CD4-positive, CD25-positive, alpha-beta regulatory T cell (primary cell): ENCODE measurements around the gene ANAPC4. TPM values are rescaled to one million over a fixed set of nuclear protein-coding genes. Genes with fewer than 3 reads are reported as not detected.

Source experiments
- ATAC-seq, 2 donors: fragments of 150-1000 bp; cut with Tn5 transposase; one replicate each; pipeline ENCODE4 v1.10.0; 2021; ENCODE audit warnings: low read depth in 2 of 2, moderate number of reproducible peaks in 2 of 2, moderate library complexity in 1 of 2
- DNase-seq, 3 donors: peaks; one replicate each; pipeline versions ENCODE4 v3.0.0 to v3.0.0-alpha.2; 2012 to 2022; ENCODE audit warnings: mixed read lengths in 1 of 3
- H3K27ac ChIP-seq: one replicate; pipeline ENCODE4 v1.7.0; 2013; ENCODE audit warnings: mild to moderate bottlenecking, low read length; ENCODE audit not compliant: insufficient read depth, poor library complexity, severe bottlenecking
- H3K27me3 ChIP-seq: one replicate; pipeline ENCODE4 v1.7.0; 2013; ENCODE audit warnings: low read length; ENCODE audit not compliant: control insufficient read depth, insufficient read depth
- H3K36me3 ChIP-seq: one replicate; pipeline ENCODE4 v1.7.0; 2013; ENCODE audit warnings: mild to moderate bottlenecking, low read length, moderate library complexity; ENCODE audit not compliant: control insufficient read depth, insufficient read depth
- H3K4me1 ChIP-seq: 2 replicates; pipeline ENCODE4 v1.7.0; 2013; ENCODE audit warnings: mild to moderate bottlenecking, low read length; ENCODE audit not compliant: insufficient read depth, control insufficient read depth, poor library complexity, severe bottlenecking
- H3K4me3 ChIP-seq: one replicate; pipeline ENCODE4 v1.7.0; 2013; ENCODE audit warnings: low read depth, mild to moderate bottlenecking, low read length, moderate library complexity
- H3K9me3 ChIP-seq, 2 experiments: 1 replicate in 1 of 2; 2 replicates in 1 of 2; pipeline ENCODE4 v1.7.0; 2013; ENCODE audit warnings: low read length in 2 of 2, mild to moderate bottlenecking in 1 of 2, moderate library complexity in 1 of 2; ENCODE audit not compliant: control insufficient read depth in 2 of 2
- H3K27ac Mint-ChIP-seq, 3 donors: one replicate each; pipeline ENCODE4 v1.8.0; 2020 to 2022; ENCODE audit warnings: mild to moderate bottlenecking in 3 of 3, mixed read lengths in 3 of 3, moderate library complexity in 2 of 3
- H3K27me3 Mint-ChIP-seq: one replicate; pipeline ENCODE4 v1.8.0; 2022; ENCODE audit warnings: mild to moderate bottlenecking, mixed read lengths
- H3K36me3 Mint-ChIP-seq: one replicate; pipeline ENCODE4 v1.8.0; 2020; ENCODE audit warnings: mixed read lengths
- H3K4me1 Mint-ChIP-seq, 4 donors: one replicate each; pipeline ENCODE4 v1.8.0; 2020 to 2022; ENCODE audit warnings: mixed read lengths in 4 of 4, mild to moderate bottlenecking in 1 of 4
- H3K4me3 Mint-ChIP-seq, 4 donors: one replicate each; pipeline ENCODE4 v1.8.0; 2020 to 2022; ENCODE audit warnings: mild to moderate bottlenecking in 4 of 4, mixed read lengths in 4 of 4, moderate library complexity in 3 of 4
- H3K9me3 Mint-ChIP-seq, 7 donors: one replicate each; pipeline ENCODE4 v1.8.0; 2020 to 2022; ENCODE audit warnings: mixed read lengths in 7 of 7, mild to moderate bottlenecking in 3 of 7, moderate library complexity in 2 of 7
- polyA plus RNA-seq, 4 donors: library from polyadenylated mRNA; unstranded; fragments of 300-500 nt; fragmentation: Illumina TruSeq; gene quantifications; one replicate each; pipeline ENCODE4 v1.2.3, GENCODE V29; 2021
- total RNA-seq: library from RNA; stranded (reverse); gene quantifications from one replicate; pipeline ENCODE4 v1.2.3, GENCODE V29; 2022

Gene ANAPC4
- total and polyA plus RNA-seq, 5 donors from 2014 or later, result 18.5 to 50.0 (median 23.6) TPM

GRCh38 chr4:25346913-25347312 lies 30.1 kb upstream of the ANAPC4 start:
- H3K4me1 ChIP-seq, result no peaks in the 10 kb centered on the region
- ATAC-seq (no peak), DNase-seq (no peak)
- no peak overlapping the region for H3K27ac ChIP-seq
- no peaks in the 10 kb centered on the region for H3K27me3 ChIP-seq
- Mint-ChIP-seq H3K4me1 (peaks cover 0 to 6% (median 1%) of the 10 kb centered on the region in 4 donors), H3K36me3 (peaks cover 21% of the 10 kb centered on the region), H3K9me3 (no peaks in the 10 kb centered on the region), H3K27me3 (no peaks in the 10 kb centered on the region), H3K4me3 (no peak overlapping the region), H3K27ac (peak overlapping the region in 1 of 3 donors; percentile 70)
- no peaks in the 10 kb centered on the region for H3K9me3 ChIP-seq
- peaks cover 10% of the 10 kb centered on the region for H3K36me3 ChIP-seq
- no peak overlapping the region for H3K4me3 ChIP-seq

GRCh38 chr4:25347473-25347872 lies 29.6 kb upstream of the ANAPC4 start:
- no peaks in the 10 kb centered on the region for H3K4me1 ChIP-seq
- Mint-ChIP-seq H3K36me3 (peaks cover 25% of the 10 kb centered on the region), H3K9me3 (no peaks in the 10 kb centered on the region), H3K4me1 (peaks cover 0 to 6% (median 1%) of the 10 kb centered on the region in 4 donors), H3K4me3 (no peak overlapping the region), H3K27me3 (no peaks in the 10 kb centered on the region), H3K27ac (no peak overlapping the region)
- no peaks in the 10 kb centered on the region for H3K9me3 ChIP-seq
- H3K27me3 ChIP-seq, result no peaks in the 10 kb centered on the region
- H3K27ac ChIP-seq, result no peak overlapping the region
- ATAC-seq (no peak), DNase-seq (no peak)
- no peak overlapping the region for H3K4me3 ChIP-seq
- peaks cover 10% of the 10 kb centered on the region for H3K36me3 ChIP-seq

- H3K27ac Mint-ChIP-seq, result no peak overlapping the region
- H3K36me3 Mint-ChIP-seq, result peaks cover 26% of the 10 kb centered on the region
- H3K4me1 Mint-ChIP-seq, result peaks cover 0 to 6% (median 1%) of the 10 kb centered on the region in 4 donors
- Histone ChIP-seq H3K4me3 (no peak overlapping the region), H3K36me3 (peaks cover 10% of the 10 kb centered on the region), H3K4me1 (no peaks in the 10 kb centered on the region), H3K27ac (no peak overlapping the region), H3K9me3 (no peaks in the 10 kb centered on the region), H3K27me3 (no peaks in the 10 kb centered on the region)
- no peak for ATAC-seq
- no peak overlapping the region for H3K4me3 Mint-ChIP-seq
- H3K9me3 Mint-ChIP-seq, result no peaks in the 10 kb centered on the region
- DNase-seq, result no peak
- H3K27me3 Mint-ChIP-seq, result no peaks in the 10 kb centered on the region
These were observed 29.1 kb upstream of the ANAPC4 start for GRCh38 chr4:25347971-25348370.

- Mint-ChIP-seq H3K27ac (no peak overlapping the region), H3K4me3 (no peak overlapping the region), H3K36me3 (peaks cover 24% of the 10 kb centered on the region), H3K27me3 (no peaks in the 10 kb centered on the region), H3K4me1 (peaks cover 0 to 6% (median 1%) of the 10 kb centered on the region in 4 donors), H3K9me3 (no peaks in the 10 kb centered on the region)
- Histone ChIP-seq H3K27me3 (no peaks in the 10 kb centered on the region), H3K4me1 (no peaks in the 10 kb centered on the region), H3K9me3 (no peaks in the 10 kb centered on the region), H3K4me3 (no peak overlapping the region), H3K36me3 (peaks cover 5% of the 10 kb centered on the region), H3K27ac (no peak overlapping the region)
- DNase-seq, result no peak
- no peak for ATAC-seq
These were observed 26.5 kb upstream of the ANAPC4 start for GRCh38 chr4:25350561-25350960.

GRCh38 chr4:25351777-25352416 lies 25.2 kb upstream of the ANAPC4 start:
- Histone ChIP-seq H3K4me3 (no peak overlapping the region), H3K36me3 (peaks cover 5% of the 10 kb centered on the region), H3K4me1 (no peaks in the 10 kb centered on the region), H3K27ac (no peak overlapping the region), H3K27me3 (no peaks in the 10 kb centered on the region), H3K9me3 (no peaks in the 10 kb centered on the region)
- Mint-ChIP-seq H3K4me3 (no peak overlapping the region), H3K27me3 (no peaks in the 10 kb centered on the region), H3K4me1 (peaks cover 0 to 6% (median 0%) of the 10 kb centered on the region in 4 donors), H3K36me3 (peaks cover 19% of the 10 kb centered on the region), H3K27ac (no peak overlapping the region), H3K9me3 (no peaks in the 10 kb centered on the region)
- no peak for DNase-seq
- no peak for ATAC-seq

GRCh38 chr4:25356068-25356467 lies 21.0 kb upstream of the ANAPC4 start:
- ATAC-seq, result no peak
- Histone ChIP-seq H3K27me3 (no peaks in the 10 kb centered on the region), H3K27ac (no peak overlapping the region), H3K4me3 (no peak overlapping the region), H3K36me3 (peaks cover 9% of the 10 kb centered on the region), H3K9me3 (no peaks in the 10 kb centered on the region), H3K4me1 (no peaks in the 10 kb centered on the region)
- H3K4me1 Mint-ChIP-seq, result no peaks in the 10 kb centered on the region
- peaks cover 33% of the 10 kb centered on the region for H3K36me3 Mint-ChIP-seq
- H3K4me3 Mint-ChIP-seq, result no peak overlapping the region
- H3K27me3 Mint-ChIP-seq, result no peaks in the 10 kb centered on the region
- H3K27ac Mint-ChIP-seq, result no peak overlapping the region
- no peak for DNase-seq
- H3K9me3 Mint-ChIP-seq, result no peaks in the 10 kb centered on the region

- H3K27ac Mint-ChIP-seq, result peak overlapping the region in 1 of 3 donors; percentile 32
These were observed 18.4 kb upstream of the ANAPC4 start for GRCh38 chr4:25358515-25359275.

More at GRCh38 chr4:25358515-25359275, 18.4 kb upstream of the ANAPC4 start:
- Mint-ChIP-seq H3K27me3 (no peaks in the 10 kb centered on the region), H3K9me3 (no peaks in the 10 kb centered on the region), H3K4me3 (no peak overlapping the region), H3K36me3 (peaks cover 17% of the 10 kb centered on the region), H3K4me1 (no peaks in the 10 kb centered on the region)
- Histone ChIP-seq H3K27me3 (no peaks in the 10 kb centered on the region), H3K27ac (no peak overlapping the region), H3K4me3 (no peak overlapping the region), H3K36me3 (peaks cover 5% of the 10 kb centered on the region), H3K4me1 (no peaks in the 10 kb centered on the region), H3K9me3 (no peaks in the 10 kb centered on the region)
- no peak for DNase-seq
- ATAC-seq, result no peak
